Measurements from ENCODE around the gene PLCXD3. TPM values are rescaled to one million over a fixed set of nuclear protein-coding genes. Genes with fewer than 3 reads are reported as not detected.

Gene PLCXD3
- polyA plus RNA-seq, 1 donor (not counting 4 experiments of a cell fraction or from before 2014, with no cell fraction given), result not detected

DNA sequence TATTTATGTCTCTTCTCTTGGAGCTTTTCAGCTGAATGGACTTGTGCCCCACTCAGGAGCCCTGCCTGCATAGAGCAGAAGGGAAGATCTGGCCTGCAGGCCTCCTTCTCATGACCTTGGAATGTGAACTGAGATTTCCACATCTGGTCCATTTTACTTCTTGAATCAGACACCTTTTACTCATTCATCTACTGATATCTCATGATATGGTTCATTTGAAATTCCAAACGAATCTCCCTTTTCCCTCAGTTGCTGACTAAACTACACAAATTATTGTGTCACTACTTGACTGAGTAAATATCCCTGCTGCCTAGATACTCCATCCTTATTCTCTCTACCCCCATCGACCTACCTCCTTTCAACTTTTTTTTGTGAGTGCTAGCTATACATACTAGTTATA, 138.7 kb downstream of the PLCXD3 start:
- Histone ChIP-seq H3K9me3 (ENCODE audit: control insufficient read depth, low read depth, low read length) (no peaks in the 10 kb centered on the region), H3K36me3 (ENCODE audit: control insufficient read depth in 2 of 2, extremely low read depth in 1 of 2, insufficient read depth in 2 of 2, low read length in 2 of 2) (no peaks in the 10 kb centered on the region), H3K4me1 (ENCODE audit: control insufficient read depth, extremely low read depth, insufficient read depth, low read length) (no peaks in the 10 kb centered on the region), H3K4me2 (ENCODE audit: control insufficient read depth, extremely low read depth, insufficient read depth, low read depth, low read length) (no peak overlapping the region), H3K4me3 (ENCODE audit: control insufficient read depth in 2 of 3, extremely low read depth in 1 of 3, insufficient read depth in 2 of 3, low read depth in 1 of 3, low read length in 3 of 3) (no peak overlapping the region), H3K27ac (ENCODE audit: control insufficient read depth, insufficient read depth, low read length) (no peak overlapping the region), H4K20me1 (ENCODE audit: control insufficient read depth, extremely low read depth, insufficient read depth, low read length) (no peaks in the 10 kb centered on the region), H3K9ac (ENCODE audit: control insufficient read depth, extremely low read depth, insufficient read depth, low read length) (no peak overlapping the region), H3K9me1 (ENCODE audit: control insufficient read depth, extremely low read depth, insufficient read depth, low read length) (no peaks in the 10 kb centered on the region), H2AFZ (ENCODE audit: control insufficient read depth, low read length) (no peak overlapping the region), H3K27me3 (ENCODE audit: control insufficient read depth, extremely low read depth, insufficient read depth, low read length) (no peaks in the 10 kb centered on the region), H3K79me2 (ENCODE audit: control insufficient read depth, insufficient read depth, low read length) (no peaks in the 10 kb centered on the region)
- DNase-seq (ENCODE audit: low read depth, low spot score) (no peak), FAIRE-seq (no peak)
- dilution Hi-C loops (cut with MboI; ENCODE audit: extremely low pct_ligation_motif_present, low sequenced_read_pairs), result no loop called here
- no peak for TF ChIP-seq CTCF (optimal IDR thresholded peaks at IDR 0.05 in 1 of 3, IDR thresholded peaks at IDR 0.05 in 1 of 3, conservative IDR thresholded peaks at IDR 0.05 in 1 of 3; ENCODE audit: extremely low read depth in 1 of 3, insufficient read depth in 2 of 3, low read length in 3 of 3)
- TF ChIP-seq EZH2 (IDR thresholded peaks at IDR 0.05; ENCODE audit: low read length), result no peak

DNA sequence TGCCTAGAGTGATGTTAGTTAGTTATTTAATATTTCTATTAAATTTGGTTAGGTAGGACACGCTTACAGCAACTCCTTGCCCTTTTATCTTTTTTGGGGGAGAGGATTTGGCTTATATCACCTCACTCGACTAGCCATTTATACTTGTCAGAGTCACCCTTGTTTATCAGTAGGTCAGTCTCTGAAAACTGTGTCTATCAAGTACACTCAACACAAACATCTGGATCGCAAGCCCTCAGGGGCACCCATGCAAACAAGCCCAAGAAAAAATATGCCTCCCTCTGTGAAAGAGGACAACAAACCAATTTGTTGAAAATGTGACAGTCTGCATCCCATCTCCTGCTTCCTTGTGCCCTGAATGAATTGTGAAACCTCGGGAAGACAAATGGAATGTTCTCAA, 139.9 kb downstream of the PLCXD3 start:
- TF ChIP-seq CTCF (optimal IDR thresholded peaks at IDR 0.05 in 1 of 3, IDR thresholded peaks at IDR 0.05 in 1 of 3, conservative IDR thresholded peaks at IDR 0.05 in 1 of 3; ENCODE audit: extremely low read depth in 1 of 3, insufficient read depth in 2 of 3, low read length in 3 of 3) (no peak), EZH2 (IDR thresholded peaks at IDR 0.05; ENCODE audit: low read length) (no peak)
- no peak for FAIRE-seq

More for the DNA sequence above, 139.9 kb downstream of the PLCXD3 start:
- Histone ChIP-seq H2AFZ (ENCODE audit: control insufficient read depth, low read length) (no peak overlapping the region), H3K36me3 (ENCODE audit: control insufficient read depth in 2 of 2, extremely low read depth in 1 of 2, insufficient read depth in 2 of 2, low read length in 2 of 2) (no peaks in the 10 kb centered on the region), H3K4me2 (ENCODE audit: control insufficient read depth, extremely low read depth, insufficient read depth, low read depth, low read length) (no peak overlapping the region), H3K4me1 (ENCODE audit: control insufficient read depth, extremely low read depth, insufficient read depth, low read length) (no peaks in the 10 kb centered on the region), H3K27ac (ENCODE audit: control insufficient read depth, insufficient read depth, low read length) (no peak overlapping the region), H4K20me1 (ENCODE audit: control insufficient read depth, extremely low read depth, insufficient read depth, low read length) (no peaks in the 10 kb centered on the region), H3K4me3 (ENCODE audit: control insufficient read depth in 2 of 3, extremely low read depth in 1 of 3, insufficient read depth in 2 of 3, low read depth in 1 of 3, low read length in 3 of 3) (no peak overlapping the region), H3K27me3 (ENCODE audit: control insufficient read depth, extremely low read depth, insufficient read depth, low read length) (no peaks in the 10 kb centered on the region), H3K79me2 (ENCODE audit: control insufficient read depth, insufficient read depth, low read length) (no peaks in the 10 kb centered on the region), H3K9ac (ENCODE audit: control insufficient read depth, extremely low read depth, insufficient read depth, low read length) (no peak overlapping the region), H3K9me3 (ENCODE audit: control insufficient read depth, low read depth, low read length) (no peaks in the 10 kb centered on the region), H3K9me1 (ENCODE audit: control insufficient read depth, extremely low read depth, insufficient read depth, low read length) (no peaks in the 10 kb centered on the region)
- no peak for DNase-seq (ENCODE audit: low read depth, low spot score)
- dilution Hi-C loops (cut with MboI; ENCODE audit: extremely low pct_ligation_motif_present, low sequenced_read_pairs), result no loop called here
